ENCODE results near the gene ENTPD6.

Gene ENTPD6

DNA sequence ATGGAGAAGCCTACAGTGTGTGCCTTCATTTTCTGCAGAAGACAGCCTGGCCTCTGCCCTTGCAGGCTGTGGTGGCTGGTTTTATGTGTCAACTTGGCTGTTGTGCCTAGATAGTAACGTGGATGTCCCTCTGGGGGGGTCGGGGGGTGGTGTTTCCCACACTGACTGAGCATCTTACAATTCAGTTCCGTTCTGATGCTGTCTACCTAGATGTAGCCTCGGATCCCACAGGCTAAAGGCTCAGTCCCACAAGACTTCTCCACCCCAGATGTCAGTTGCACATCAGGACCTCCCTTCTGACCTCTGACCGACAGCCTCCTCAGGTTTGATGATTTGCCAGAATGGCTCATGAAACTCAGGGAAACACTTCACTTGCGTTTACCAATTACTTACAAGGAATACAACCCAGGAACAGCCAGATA is 56.7 kb downstream of the ENTPD6 start:
- TF ChIP-seq POLR2AphosphoS5 (IDR thresholded peaks at IDR 0.05; ENCODE audit: low read depth, low read length) (no peak), FOXP2 (optimal IDR thresholded peaks at IDR 0.05; ENCODE audit: borderline replicate concordance, extremely low read depth, extremely low read length, insufficient read depth) (no peak), TAF1 (IDR thresholded peaks at IDR 0.05; ENCODE audit: borderline replicate concordance, insufficient read depth, low read length) (no peak), SIN3A (IDR thresholded peaks at IDR 0.05; ENCODE audit: borderline replicate concordance, insufficient read depth, low read length) (no peak)
- TF ChIP-seq, protein P1, sequence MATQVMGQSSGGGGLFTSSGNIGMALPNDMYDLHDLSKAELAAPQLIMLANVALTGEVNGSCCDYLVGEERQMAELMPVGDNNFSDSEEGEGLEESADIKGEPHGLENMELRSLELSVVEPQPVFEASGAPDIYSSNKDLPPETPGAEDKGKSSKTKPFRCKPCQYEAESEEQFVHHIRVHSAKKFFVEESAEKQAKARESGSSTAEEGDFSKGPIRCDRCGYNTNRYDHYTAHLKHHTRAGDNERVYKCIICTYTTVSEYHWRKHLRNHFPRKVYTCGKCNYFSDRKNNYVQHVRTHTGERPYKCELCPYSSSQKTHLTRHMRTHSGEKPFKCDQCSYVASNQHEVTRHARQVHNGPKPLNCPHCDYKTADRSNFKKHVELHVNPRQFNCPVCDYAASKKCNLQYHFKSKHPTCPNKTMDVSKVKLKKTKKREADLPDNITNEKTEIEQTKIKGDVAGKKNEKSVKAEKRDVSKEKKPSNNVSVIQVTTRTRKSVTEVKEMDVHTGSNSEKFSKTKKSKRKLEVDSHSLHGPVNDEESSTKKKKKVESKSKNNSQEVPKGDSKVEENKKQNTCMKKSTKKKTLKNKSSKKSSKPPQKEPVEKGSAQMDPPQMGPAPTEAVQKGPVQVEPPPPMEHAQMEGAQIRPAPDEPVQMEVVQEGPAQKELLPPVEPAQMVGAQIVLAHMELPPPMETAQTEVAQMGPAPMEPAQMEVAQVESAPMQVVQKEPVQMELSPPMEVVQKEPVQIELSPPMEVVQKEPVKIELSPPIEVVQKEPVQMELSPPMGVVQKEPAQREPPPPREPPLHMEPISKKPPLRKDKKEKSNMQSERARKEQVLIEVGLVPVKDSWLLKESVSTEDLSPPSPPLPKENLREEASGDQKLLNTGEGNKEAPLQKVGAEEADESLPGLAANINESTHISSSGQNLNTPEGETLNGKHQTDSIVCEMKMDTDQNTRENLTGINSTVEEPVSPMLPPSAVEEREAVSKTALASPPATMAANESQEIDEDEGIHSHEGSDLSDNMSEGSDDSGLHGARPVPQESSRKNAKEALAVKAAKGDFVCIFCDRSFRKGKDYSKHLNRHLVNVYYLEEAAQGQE (IDR thresholded peaks at IDR 0.05; ENCODE audit: insufficient read depth in 1 of 2, low read depth in 2 of 2, low read length in 2 of 2) = no peak

DNA sequence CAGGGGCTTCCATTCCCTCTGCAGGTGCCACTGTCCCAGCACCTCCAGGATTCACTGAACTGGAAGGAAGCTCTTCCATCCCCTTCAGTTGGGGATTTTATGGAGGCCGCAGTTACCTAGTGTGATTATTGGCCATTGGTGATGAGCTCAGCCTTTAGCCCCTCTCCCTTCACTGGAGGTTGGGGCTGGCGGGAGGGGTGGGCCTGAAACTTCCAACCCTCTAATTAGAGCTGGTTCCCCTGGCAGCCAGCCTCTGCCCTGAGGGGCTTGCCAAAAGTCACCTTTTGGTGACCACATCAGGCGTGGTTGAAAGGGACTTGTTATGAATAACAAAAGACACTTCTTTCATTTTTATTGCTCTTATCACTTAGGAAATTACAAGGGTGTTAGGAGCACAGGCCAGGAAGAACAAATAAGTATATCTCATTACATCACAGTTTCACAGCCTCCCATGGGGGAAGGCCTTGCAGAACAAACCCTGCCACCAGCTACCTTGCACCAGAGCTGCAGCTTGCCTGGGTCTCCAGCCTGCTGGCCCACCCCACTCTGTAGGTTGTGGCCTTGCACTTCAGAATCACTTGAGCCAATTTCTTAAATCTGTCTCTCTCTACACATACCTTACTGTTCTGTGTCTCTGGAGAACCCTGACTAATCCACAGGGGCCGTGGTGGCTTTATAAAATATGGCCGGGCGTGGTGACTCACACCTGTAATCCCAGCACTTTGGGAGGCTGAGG is 57.3 kb downstream of the ENTPD6 start:
- TF ChIP-seq SIN3A (IDR thresholded peaks at IDR 0.05; ENCODE audit: borderline replicate concordance, insufficient read depth, low read length) = no peak
- TF ChIP-seq TAF1 (IDR thresholded peaks at IDR 0.05; ENCODE audit: borderline replicate concordance, insufficient read depth, low read length) = no peak
- TF ChIP-seq, protein P1 (IDR thresholded peaks at IDR 0.05; ENCODE audit: insufficient read depth in 1 of 2, low read depth in 2 of 2, low read length in 2 of 2) = no peak
- TF ChIP-seq FOXP2 (optimal IDR thresholded peaks at IDR 0.05; ENCODE audit: borderline replicate concordance, extremely low read depth, extremely low read length, insufficient read depth) = no peak
- no peak for TF ChIP-seq POLR2AphosphoS5 (IDR thresholded peaks at IDR 0.05; ENCODE audit: low read depth, low read length)

DNA sequence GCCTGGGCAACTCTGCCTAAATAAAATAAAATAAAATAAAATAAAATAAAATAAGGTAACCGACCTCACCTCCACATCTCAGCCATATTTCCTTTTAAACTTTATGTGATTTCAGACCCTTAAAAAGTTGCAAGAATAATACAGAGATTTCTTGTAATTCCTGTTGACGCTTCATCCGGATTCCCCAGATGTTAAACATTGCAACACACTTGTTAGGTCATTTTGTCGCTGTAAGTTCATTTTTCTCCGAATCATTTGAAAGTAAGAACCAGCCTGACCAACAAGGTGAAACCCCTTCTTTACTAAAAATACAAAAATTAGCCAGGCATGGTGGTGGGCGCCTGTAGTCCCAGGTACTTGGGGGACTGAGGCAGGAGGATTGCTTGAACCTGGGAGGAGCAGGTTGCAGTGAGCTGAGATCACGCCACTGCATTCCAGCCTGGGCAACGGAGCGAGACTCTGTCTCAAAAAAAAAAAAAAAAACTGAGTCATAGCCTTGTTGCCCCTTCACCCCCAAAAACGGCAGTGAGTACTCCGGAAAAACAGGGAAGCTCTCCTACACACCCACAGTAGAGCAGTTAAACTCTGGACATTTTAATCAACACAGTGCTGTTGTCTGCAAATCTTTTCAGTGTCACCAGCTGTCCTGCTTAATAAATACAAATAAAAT is 58.2 kb downstream of the ENTPD6 start:
- TF ChIP-seq TAF1 (IDR thresholded peaks at IDR 0.05; ENCODE audit: borderline replicate concordance, insufficient read depth, low read length) = no peak
- no peak for TF ChIP-seq SIN3A (IDR thresholded peaks at IDR 0.05; ENCODE audit: borderline replicate concordance, insufficient read depth, low read length)
- no peak for TF ChIP-seq POLR2AphosphoS5 (IDR thresholded peaks at IDR 0.05; ENCODE audit: low read depth, low read length)
- TF ChIP-seq FOXP2 (optimal IDR thresholded peaks at IDR 0.05; ENCODE audit: borderline replicate concordance, extremely low read depth, extremely low read length, insufficient read depth) = no peak

DNA sequence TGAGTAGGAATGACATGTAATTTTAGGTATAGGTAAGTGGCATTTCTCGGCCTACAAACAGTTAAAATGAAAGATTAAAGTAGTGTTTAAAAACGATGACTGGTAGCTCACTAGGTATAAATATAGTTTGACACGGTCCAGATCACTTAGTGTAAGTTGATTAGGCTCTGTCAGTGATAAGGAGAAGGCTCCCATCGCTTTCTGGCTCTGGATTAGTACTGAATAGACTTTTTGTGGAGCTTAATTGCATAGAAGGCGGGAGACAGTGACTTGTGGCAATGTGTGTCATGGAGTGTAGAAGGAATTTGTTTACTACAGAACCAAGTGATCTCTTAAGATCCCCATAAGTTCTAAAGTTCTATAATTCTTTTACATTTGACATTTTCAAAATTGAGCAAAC is 59.1 kb downstream of the ENTPD6 start:
- TF ChIP-seq, protein P1 (IDR thresholded peaks at IDR 0.05; ENCODE audit: insufficient read depth in 1 of 2, low read depth in 2 of 2, low read length in 2 of 2) = no peak
- TF ChIP-seq POLR2AphosphoS5 (IDR thresholded peaks at IDR 0.05; ENCODE audit: low read depth, low read length) (no peak), SIN3A (IDR thresholded peaks at IDR 0.05; ENCODE audit: borderline replicate concordance, insufficient read depth, low read length) (no peak), TAF1 (IDR thresholded peaks at IDR 0.05; ENCODE audit: borderline replicate concordance, insufficient read depth, low read length) (no peak), FOXP2 (optimal IDR thresholded peaks at IDR 0.05; ENCODE audit: borderline replicate concordance, extremely low read depth, extremely low read length, insufficient read depth) (no peak)

DNA sequence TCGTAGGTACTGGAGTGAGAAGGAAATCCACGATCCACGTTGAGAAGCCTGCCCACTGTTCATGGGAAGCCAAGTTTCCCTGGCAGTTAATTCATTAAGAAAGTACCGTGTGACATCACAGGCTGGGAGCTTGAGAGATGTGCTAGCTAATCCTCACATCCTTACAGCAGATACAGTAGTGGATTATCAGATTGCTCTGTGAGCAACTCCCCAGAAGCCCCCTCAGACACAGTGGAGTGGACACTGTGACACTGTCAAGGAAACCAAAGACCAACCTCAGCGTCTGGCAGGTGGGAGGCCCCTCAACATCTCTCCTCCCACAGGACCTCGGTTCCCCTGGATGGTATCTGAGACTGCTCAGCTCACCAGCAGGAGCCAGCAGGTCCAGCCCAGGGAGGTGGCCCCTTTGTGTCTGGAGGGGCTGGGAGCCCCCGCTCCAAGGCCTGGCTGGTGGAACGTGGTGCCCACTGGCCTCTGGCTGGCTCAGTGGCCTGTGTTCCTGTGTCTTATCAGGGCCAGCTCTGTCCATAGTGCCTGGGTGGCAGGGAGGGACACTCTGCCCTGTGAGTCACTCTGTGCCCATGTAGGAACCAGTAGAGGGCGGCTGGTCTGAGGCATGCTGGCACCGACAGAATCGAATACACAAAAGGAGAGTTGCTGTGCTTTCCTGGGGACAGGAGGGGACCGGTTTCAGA is 59.6 kb downstream of the ENTPD6 start:
- TF ChIP-seq FOXP2 (optimal IDR thresholded peaks at IDR 0.05; ENCODE audit: borderline replicate concordance, extremely low read depth, extremely low read length, insufficient read depth) (no peak), SIN3A (IDR thresholded peaks at IDR 0.05; ENCODE audit: borderline replicate concordance, insufficient read depth, low read length) (no peak), POLR2AphosphoS5 (IDR thresholded peaks at IDR 0.05; ENCODE audit: low read depth, low read length) (no peak)
